Progenitor cell of endocrine pancreas (in vitro differentiated cells): ENCODE measurements around the gene CTSG. TPM values are rescaled to one million over a fixed set of nuclear protein-coding genes. Genes with fewer than 3 reads are reported as not detected.

Experiments
- DNase-seq: peaks from one replicate; pipeline ENCODE4 v3.0.0; 2021; ENCODE audit warnings: low spot score; ENCODE audit not compliant: unreplicated experiment
- H3K27ac Mint-ChIP-seq: 2 replicates; pipeline ENCODE4 v1.8.0; 2021; ENCODE audit warnings: mild to moderate bottlenecking, moderate library complexity, mixed read lengths
- H3K27me3 Mint-ChIP-seq: 2 replicates; pipeline ENCODE4 v1.8.0; 2021; ENCODE audit warnings: mixed read lengths
- H3K36me3 Mint-ChIP-seq: 2 replicates; pipeline ENCODE4 v1.8.0; 2022; ENCODE audit warnings: mixed read lengths; ENCODE audit not compliant: insufficient read depth
- H3K4me1 Mint-ChIP-seq: 2 replicates; pipeline ENCODE4 v1.8.0; 2021; ENCODE audit warnings: low read depth, mixed read lengths
- H3K4me3 Mint-ChIP-seq: 2 replicates; pipeline ENCODE4 v1.8.0; 2021; ENCODE audit warnings: low read depth, mild to moderate bottlenecking, moderate library complexity, mixed read lengths
- H3K9me3 Mint-ChIP-seq: 2 replicates; pipeline ENCODE4 v1.8.0; 2021; ENCODE audit warnings: low read depth, mixed read lengths
- CTCF ChIP-seq: fragments of 200-600 bp; sonication (generic); IDR thresholded peaks from one replicate; pipeline ENCODE4 v1.5.0; 2021; ENCODE audit warnings: antibody characterized with exemption, mild to moderate bottlenecking; ENCODE audit not compliant: unreplicated experiment
- long read RNA-seq: library from polyadenylated mRNA; unstranded; transcript quantifications from one replicate; pipeline ENCODE4 v2.0.0, GENCODE V29; 2020
- total RNA-seq: library from RNA; stranded (reverse); gene quantifications from 2 replicates; pipeline ENCODE4 v1.2.1, GENCODE V29; 2021

CTSG gene
- total RNA-seq: not detected in 2 replicates
- long read RNA-seq: 0 reads

GRCh38 chr14:24576182-24576581 lies at the start of gene CTSG:
CTSG (minus strand) TSS chr14:24576250; CDS start chr14:24576223, 27 bp downstream.
- H3K27me3 Mint-ChIP-seq: no peaks in the 10 kb centered on the region
- no peak for DNase-seq
- peaks cover 5% of the 10 kb centered on the region for H3K4me1 Mint-ChIP-seq
- no peak for TF ChIP-seq CTCF
- no peak within 1 kb of the TSS for H3K4me3 Mint-ChIP-seq
- H3K9me3 Mint-ChIP-seq: peaks cover 3% of the 10 kb centered on the region
- H3K27ac Mint-ChIP-seq: no peak within 1 kb of the TSS
- H3K36me3 Mint-ChIP-seq: no peaks in the 10 kb centered on the region

- Mint-ChIP-seq H3K27ac (no peak overlapping the region), H3K27me3 (no peaks in the 10 kb centered on the region), H3K36me3 (no peaks in the 10 kb centered on the region), H3K9me3 (peaks cover 23% of the 10 kb centered on the region), H3K4me3 (no peak overlapping the region), H3K4me1 (no peaks in the 10 kb centered on the region)
- no peak for DNase-seq
- TF ChIP-seq CTCF: no peak
Observed at GRCh38 chr14:24613747-24614146, 37.7 kb upstream of the CTSG start.

DNA sequence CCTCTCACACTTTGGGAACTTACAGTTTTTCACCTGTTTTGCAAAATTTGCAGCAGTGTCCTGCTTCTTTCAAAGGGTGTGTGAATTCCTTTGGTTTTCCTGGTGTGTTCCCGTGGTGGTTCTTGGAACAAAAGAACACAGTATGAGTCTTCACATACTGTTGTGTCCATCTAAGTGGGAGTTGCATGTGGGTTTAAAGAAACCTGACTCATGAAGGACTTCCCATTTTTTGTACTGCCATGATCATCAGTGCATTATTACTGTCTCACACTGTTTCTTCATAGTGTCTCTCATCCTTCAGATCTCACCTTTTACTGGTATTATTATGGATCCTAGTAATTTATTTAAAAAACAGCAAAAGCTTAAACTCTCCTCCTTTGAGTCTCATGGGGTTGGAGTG lies 37.2 kb upstream of the CTSG start:
- no peaks in the 10 kb centered on the region for H3K27me3 Mint-ChIP-seq
- H3K4me1 Mint-ChIP-seq: no peaks in the 10 kb centered on the region
- no peak for TF ChIP-seq CTCF
- no peaks in the 10 kb centered on the region for H3K36me3 Mint-ChIP-seq
- no peak for DNase-seq
- no peak overlapping the region for H3K4me3 Mint-ChIP-seq
- no peak overlapping the region for H3K27ac Mint-ChIP-seq
- H3K9me3 Mint-ChIP-seq: peaks cover 20% of the 10 kb centered on the region

DNA sequence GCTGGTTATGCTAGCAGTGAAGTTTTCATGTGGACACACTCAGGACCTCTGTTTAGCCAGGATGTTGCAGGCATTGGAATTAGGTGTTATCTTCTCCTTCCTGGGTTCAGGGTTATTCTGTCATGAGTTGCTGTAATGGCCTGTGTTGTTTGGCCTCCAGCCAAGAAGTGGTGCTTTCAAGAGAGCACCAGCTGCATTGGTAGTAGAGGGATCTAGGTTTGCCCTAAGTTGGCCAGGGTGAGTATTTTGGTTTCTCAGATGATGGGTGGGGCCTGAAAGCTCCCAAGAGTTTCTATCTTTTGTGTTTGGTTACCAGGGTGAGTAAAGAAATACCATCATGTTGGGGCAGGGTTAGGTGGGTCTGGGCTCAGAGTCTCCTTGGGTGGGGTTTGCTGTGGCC lies 36.1 kb upstream of the CTSG start:
- Mint-ChIP-seq H3K9me3 (peaks cover 15% of the 10 kb centered on the region), H3K27ac (no peak overlapping the region), H3K36me3 (no peaks in the 10 kb centered on the region), H3K4me1 (no peaks in the 10 kb centered on the region), H3K4me3 (no peak overlapping the region), H3K27me3 (no peaks in the 10 kb centered on the region)
- no peak for DNase-seq
- no peak for TF ChIP-seq CTCF

GRCh38 chr14:24609655-24610344 lies 33.8 kb upstream of the CTSG start, which contains the start of gene GZMH:
GZMH (minus strand) TSS chr14:24609685; CDS start chr14:24609613, 72 bp downstream.
- Mint-ChIP-seq H3K4me3 (no peak within 1 kb of the TSS), H3K27me3 (no peaks in the 10 kb centered on the region), H3K4me1 (peaks cover 2% of the 10 kb centered on the region), H3K36me3 (no peaks in the 10 kb centered on the region), H3K27ac (no peak within 1 kb of the TSS), H3K9me3 (peaks cover 6% of the 10 kb centered on the region)
- TF ChIP-seq CTCF: no peak
- no peak for DNase-seq
